ENCODE measurements around the gene XPO5. TPM values are rescaled to one million over a fixed set of nuclear protein-coding genes. Genes with fewer than 3 reads are reported as not detected.

XPO5 gene
- total RNA-seq, 4 donors from 2014 or later, result 11.3 to 25.1 (median 17.6) TPM

DNA sequence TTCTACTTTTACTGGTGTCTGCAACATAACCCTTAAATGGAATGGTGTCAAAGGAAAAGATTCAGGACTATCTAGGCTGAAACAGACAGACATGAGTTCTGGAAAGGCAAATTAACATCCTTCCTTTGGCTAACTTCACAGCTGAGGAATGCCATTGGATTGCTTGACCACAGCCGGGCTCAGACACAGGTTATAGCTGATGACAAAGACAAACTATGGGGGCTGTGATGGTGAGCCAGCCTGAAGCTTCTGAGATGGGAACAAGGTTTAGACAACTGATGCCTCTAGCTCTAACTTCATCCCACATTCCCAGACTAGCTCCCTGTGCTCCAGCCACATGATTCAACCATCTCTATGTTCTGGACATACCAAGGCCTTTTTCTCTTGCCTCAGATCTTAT lies 43.6 kb downstream of the XPO5 start:
- DNase-seq, result no peak
- no peak overlapping the region for H3K4me3 ChIP-seq
- H3K4me1 ChIP-seq, result no peaks in the 10 kb centered on the region
- in situ Hi-C loops (cut with MboI; ENCODE audit: low pct_ligation_motif_present in 1 of 4, low pct_unique_long_range_greater_than_20kb in 1 of 4, low sequenced_read_pairs in 3 of 4) (no loop called here), intact Hi-C loops (cut with DNase I; ENCODE audit: low total_unique reads) (no loop called here)
- TF ChIP-seq POLR2AphosphoS5 (IDR thresholded peaks at IDR 0.05) (no peak), EP300 (IDR thresholded peaks at IDR 0.05; ENCODE audit: low read depth) (no peak), POLR2A (IDR thresholded peaks at IDR 0.05) (no peak)
- TF ChIP-seq, protein P1, sequence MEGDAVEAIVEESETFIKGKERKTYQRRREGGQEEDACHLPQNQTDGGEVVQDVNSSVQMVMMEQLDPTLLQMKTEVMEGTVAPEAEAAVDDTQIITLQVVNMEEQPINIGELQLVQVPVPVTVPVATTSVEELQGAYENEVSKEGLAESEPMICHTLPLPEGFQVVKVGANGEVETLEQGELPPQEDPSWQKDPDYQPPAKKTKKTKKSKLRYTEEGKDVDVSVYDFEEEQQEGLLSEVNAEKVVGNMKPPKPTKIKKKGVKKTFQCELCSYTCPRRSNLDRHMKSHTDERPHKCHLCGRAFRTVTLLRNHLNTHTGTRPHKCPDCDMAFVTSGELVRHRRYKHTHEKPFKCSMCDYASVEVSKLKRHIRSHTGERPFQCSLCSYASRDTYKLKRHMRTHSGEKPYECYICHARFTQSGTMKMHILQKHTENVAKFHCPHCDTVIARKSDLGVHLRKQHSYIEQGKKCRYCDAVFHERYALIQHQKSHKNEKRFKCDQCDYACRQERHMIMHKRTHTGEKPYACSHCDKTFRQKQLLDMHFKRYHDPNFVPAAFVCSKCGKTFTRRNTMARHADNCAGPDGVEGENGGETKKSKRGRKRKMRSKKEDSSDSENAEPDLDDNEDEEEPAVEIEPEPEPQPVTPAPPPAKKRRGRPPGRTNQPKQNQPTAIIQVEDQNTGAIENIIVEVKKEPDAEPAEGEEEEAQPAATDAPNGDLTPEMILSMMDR (IDR thresholded peaks at IDR 0.05), result no peak
- H3K36me3 ChIP-seq, result peaks cover 0 to 35% (median 12%) of the 10 kb centered on the region in 4 donors
- H3K27me3 ChIP-seq, result no peaks in the 10 kb centered on the region
- H3K27ac ChIP-seq, result no peak overlapping the region
- WGBS, 2 donors (ENCODE audit: low coverage in 1 of 2), result 94% methylated on average over 1 of the region's 1 CpG; no CpG with 5 or more reads in 1 of the 2 donors
- H3K9me3 ChIP-seq, result no peaks in the 10 kb centered on the region

DNA sequence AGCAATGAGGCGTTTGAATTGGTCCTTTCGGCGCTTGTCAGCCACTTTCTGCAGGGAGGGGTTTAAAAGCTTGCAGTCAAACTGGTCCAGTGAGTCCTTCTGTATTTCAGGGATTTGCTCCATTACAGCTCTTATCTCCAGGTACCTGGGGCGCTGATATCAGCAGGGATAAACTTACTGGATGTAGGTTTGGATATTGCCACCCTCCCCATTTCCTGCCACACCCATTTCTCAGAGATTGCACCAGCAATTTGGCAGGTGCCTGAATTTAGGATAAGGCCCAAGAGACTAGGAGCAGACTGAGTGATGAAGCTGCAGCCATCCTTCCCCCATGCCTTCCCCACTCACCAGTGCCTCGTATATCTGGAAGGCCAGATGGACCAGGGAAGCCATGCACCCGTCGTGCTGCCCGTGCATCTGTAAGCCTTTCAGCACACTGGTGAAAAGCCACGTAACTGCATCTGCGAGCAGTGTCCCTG lies 51.3 kb downstream of the XPO5 start:
- TF ChIP-seq POLR2A (IDR thresholded peaks at IDR 0.05) (no peak), EP300 (IDR thresholded peaks at IDR 0.05; ENCODE audit: low read depth) (no peak), POLR2AphosphoS5 (IDR thresholded peaks at IDR 0.05) (no peak)
- TF ChIP-seq, protein P1 (IDR thresholded peaks at IDR 0.05), result no peak
- in situ Hi-C loops (cut with MboI; ENCODE audit: low pct_ligation_motif_present in 1 of 4, low pct_unique_long_range_greater_than_20kb in 1 of 4, low sequenced_read_pairs in 3 of 4), result no loop called here
- Histone ChIP-seq H3K36me3 (peaks cover 0 to 63% (median 25%) of the 10 kb centered on the region in 4 donors), H3K27ac (no peak overlapping the region), H3K27me3 (no peaks in the 10 kb centered on the region), H3K9me3 (no peaks in the 10 kb centered on the region), H3K4me3 (no peak overlapping the region), H3K4me1 (no peaks in the 10 kb centered on the region)
- DNase-seq, result no peak
- WGBS, 2 donors (ENCODE audit: low coverage in 1 of 2), result 59 to 79% methylated on average over 4 to 10 of the region's 10 CpGs
- intact Hi-C loops (cut with DNase I; ENCODE audit: low total_unique reads), result no loop called here

DNA sequence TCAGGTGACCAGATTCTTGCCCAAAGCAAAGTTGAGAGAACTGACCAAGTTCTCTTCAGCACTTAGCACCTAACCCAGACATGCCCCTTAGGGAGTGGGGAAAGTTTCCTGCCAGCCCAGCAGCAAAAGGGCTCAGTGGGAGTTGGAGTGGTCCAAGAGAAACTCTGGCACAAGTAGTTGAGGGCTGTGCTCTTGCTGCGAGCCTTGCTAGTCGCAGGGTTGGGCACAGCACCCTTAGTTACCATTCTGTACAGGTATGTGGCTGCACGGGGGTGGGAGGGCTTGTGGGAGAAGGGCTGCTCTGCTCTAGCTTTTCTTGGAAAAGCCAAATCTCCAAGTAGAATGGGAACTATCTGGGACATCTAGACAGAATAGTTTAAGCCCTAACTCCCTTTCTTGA lies 52.6 kb downstream of the XPO5 start:
- H3K4me3 ChIP-seq, result no peak overlapping the region
- peaks cover 4 to 7% (median 6%) of the 10 kb centered on the region in 4 donors for H3K4me1 ChIP-seq
- intact Hi-C loops (cut with DNase I; ENCODE audit: low total_unique reads), result no loop called here
- DNase-seq, result no peak
- in situ Hi-C loops (cut with MboI; ENCODE audit: low pct_ligation_motif_present in 1 of 4, low pct_unique_long_range_greater_than_20kb in 1 of 4, low sequenced_read_pairs in 3 of 4), result no loop called here
- no peaks in the 10 kb centered on the region for H3K27me3 ChIP-seq
- H3K9me3 ChIP-seq, result no peaks in the 10 kb centered on the region
- H3K27ac ChIP-seq, result no peak overlapping the region
- TF ChIP-seq, protein P1 (IDR thresholded peaks at IDR 0.05), result no peak
- TF ChIP-seq POLR2A (IDR thresholded peaks at IDR 0.05), result no peak
- no peak for TF ChIP-seq POLR2AphosphoS5 (IDR thresholded peaks at IDR 0.05)
- WGBS, 2 donors (ENCODE audit: low coverage in 1 of 2), result 92 to 100% methylated on average over 1 to 3 of the region's 3 CpGs
- H3K36me3 ChIP-seq, result peaks cover 0 to 57% (median 23%) of the 10 kb centered on the region in 4 donors

DNA sequence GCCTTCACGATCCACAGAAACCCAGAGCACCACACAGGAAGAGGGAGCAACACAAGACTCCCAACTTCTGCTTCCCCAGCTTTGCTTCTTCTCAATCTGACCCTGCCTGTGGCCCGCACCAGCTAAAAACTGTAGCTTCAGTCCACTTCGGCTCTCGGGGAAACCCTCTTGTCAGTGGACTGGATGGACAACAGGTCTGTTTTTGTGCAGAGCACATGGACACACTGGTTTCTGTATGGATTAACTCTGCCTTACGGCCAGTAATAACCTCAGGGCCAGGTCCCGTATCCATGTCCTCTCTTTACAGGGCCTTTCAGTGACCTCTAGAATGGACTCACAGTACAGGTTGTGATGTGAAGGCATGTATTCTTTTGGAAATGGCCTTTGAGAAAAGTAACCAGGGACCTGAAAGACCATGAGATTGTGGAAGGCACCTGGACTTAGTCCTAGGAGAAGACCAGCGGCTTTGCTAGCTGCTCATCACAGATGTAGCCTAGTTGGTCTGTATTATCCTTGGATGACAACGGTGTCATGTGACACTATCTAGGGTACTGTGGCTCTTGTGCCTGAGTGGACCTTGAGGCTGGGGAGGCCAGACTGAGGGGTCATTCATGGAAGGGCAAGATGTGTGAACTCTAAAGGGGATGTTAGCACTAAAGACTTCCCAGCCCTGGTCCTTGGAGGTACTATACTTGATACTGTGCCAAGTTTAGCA lies 53.1 kb downstream of the XPO5 start:
- H3K9me3 ChIP-seq, result no peaks in the 10 kb centered on the region
- in situ Hi-C loops (cut with MboI; ENCODE audit: low pct_ligation_motif_present in 1 of 4, low pct_unique_long_range_greater_than_20kb in 1 of 4, low sequenced_read_pairs in 3 of 4), result no loop called here
- no peak overlapping the region for H3K4me3 ChIP-seq
- no peaks in the 10 kb centered on the region for H3K27me3 ChIP-seq
- intact Hi-C loops (cut with DNase I; ENCODE audit: low total_unique reads), result no loop called here
- 85% methylated on average over 8 of the region's 8 CpGs; no CpG with 5 or more reads in 1 of the 2 donors for WGBS, 2 donors (ENCODE audit: low coverage in 1 of 2)
- no peak for TF ChIP-seq EP300 (IDR thresholded peaks at IDR 0.05; ENCODE audit: low read depth)
- TF ChIP-seq, protein P1 (IDR thresholded peaks at IDR 0.05), result no peak
- no peak for TF ChIP-seq POLR2A (IDR thresholded peaks at IDR 0.05)
- TF ChIP-seq POLR2AphosphoS5 (IDR thresholded peaks at IDR 0.05), result no peak
- H3K36me3 ChIP-seq, result peaks cover 0 to 53% (median 22%) of the 10 kb centered on the region in 4 donors
- H3K4me1 ChIP-seq, result peaks cover 9 to 12% (median 11%) of the 10 kb centered on the region in 4 donors
- no peak overlapping the region for H3K27ac ChIP-seq
- no peak for DNase-seq

All from transverse colon (tissue), 4 donors.